HEK293T (cell line): ENCODE data around the gene SLAIN2.

Experiments used
- BHLHE40 ChIP-seq: fragments of 450-650 bp; IDR thresholded peaks from 2 replicates; pipeline ENCODE4 v1.6.1; 2016; ENCODE audit warnings: mild to moderate bottlenecking, moderate library complexity, borderline replicate concordance
- FOXA1 ChIP-seq: fragments of 450-650 bp; IDR thresholded peaks from 2 replicates; pipeline ENCODE4 v1.6.1; 2016; ENCODE audit warnings: mild to moderate bottlenecking
- FOXM1 ChIP-seq: fragments of 450-650 bp; IDR thresholded peaks from 2 replicates; pipeline ENCODE4 v1.6.1; 2017; ENCODE audit warnings: mild to moderate bottlenecking, borderline replicate concordance

DNA sequence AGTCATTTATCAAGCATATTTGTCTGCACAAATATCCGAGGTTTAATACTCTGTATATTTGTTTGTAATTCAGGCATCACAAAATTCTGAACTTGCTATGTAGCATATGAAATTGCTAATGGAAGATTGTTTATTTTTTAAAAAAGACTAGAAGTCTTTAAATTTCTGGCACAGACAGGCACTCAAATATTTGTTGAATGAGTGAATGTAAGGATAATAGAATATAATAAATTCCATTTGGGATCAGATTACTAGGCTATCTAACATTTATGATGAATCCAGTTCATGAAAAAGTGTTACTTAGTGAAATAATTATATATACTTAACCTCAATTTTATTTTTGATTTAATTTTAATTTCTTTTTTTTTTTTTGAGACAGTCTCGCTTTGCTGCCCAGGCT lies 41.3 kb upstream of the SLAIN2 start:
- TF ChIP-seq FOXM1 (no peak), BHLHE40 (no peak), FOXA1 (no peak)
